ENCODE data around the gene WFDC1. TPM values are rescaled to one million over a fixed set of nuclear protein-coding genes. Genes with fewer than 3 reads are reported as not detected.
"Not testable (repeated sequence)": the region's sequence is repeated elsewhere in the genome, so short reads cannot be mapped to it uniquely, and the experiment has no call there.

Gene WFDC1
- total RNA-seq, 1 experiment from 2014 or later: 0.40 TPM

DNA sequence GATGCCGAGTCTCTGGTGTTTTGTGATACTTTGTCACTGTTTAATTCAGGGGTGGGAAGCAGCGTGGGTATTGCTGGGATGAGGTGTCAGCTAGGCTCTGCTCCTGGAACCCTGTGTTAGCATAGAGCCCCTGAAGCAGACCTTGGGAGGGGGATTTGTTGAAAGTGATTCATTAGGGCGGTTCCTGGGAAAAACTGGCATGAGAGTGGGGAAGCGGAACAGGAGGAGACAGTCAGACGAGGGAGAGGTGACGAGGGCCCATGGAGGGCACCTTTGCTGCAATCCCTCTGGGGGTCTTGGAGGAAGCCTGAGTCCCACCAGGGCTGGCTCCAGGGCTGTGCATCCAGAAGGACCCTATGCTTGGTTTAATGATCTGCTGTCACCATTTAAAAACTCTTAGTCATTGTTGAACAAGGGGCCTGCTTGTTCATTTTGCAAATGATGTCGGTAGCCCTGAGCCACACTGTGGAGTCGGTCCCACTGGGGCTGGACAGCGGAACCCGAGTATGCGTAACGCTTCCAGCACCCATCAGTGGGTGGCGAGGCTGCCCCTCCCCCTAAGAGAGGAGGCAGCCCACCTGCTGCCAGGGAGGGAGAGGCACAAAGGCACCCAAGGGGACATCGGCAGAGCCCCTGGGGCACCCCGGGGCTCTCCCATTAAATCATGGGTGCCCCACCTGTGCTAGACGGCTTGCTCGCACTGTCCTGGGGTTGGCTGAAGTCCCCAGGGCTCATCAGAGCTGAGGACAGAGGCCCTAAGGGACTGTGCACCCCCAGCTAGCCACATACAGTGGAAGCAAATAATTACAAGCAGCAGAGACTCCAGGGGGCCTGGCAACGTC lies 35.4 kb downstream of the WFDC1 start:
- no peak for DNase-seq
- H3K4me3 ChIP-seq: no peak overlapping the region

DNA sequence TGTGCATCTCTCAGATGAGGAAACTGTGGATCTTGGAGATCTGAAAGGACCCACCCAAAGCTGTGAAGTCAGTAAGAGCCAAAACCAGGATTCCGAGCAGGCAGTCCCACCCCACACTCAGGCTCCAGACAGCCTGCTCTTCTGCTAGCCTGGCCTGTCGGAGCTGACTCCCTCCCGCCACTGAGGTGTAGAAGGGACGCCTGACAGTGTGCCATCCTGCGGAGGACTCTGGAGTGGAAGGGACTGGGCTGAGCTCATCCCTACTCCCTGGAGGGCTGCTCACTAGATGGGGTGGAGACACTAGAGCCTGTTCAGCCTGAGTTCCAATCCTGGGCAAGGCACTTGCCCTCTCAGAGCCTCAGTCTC lies 36.0 kb downstream of the WFDC1 start:
- H3K4me3 ChIP-seq: no peak overlapping the region
- no peaks in the 10 kb centered on the region for H3K9me3 ChIP-seq
- H3K27me3 ChIP-seq: no peaks in the 10 kb centered on the region
- no peak for DNase-seq
- H3K36me3 ChIP-seq: no peaks in the 10 kb centered on the region

More for the DNA sequence above, 35.4 kb downstream of the WFDC1 start:
- Histone ChIP-seq H3K9me3 (no peaks in the 10 kb centered on the region), H3K36me3 (no peaks in the 10 kb centered on the region), H3K27me3 (no peaks in the 10 kb centered on the region)

DNA sequence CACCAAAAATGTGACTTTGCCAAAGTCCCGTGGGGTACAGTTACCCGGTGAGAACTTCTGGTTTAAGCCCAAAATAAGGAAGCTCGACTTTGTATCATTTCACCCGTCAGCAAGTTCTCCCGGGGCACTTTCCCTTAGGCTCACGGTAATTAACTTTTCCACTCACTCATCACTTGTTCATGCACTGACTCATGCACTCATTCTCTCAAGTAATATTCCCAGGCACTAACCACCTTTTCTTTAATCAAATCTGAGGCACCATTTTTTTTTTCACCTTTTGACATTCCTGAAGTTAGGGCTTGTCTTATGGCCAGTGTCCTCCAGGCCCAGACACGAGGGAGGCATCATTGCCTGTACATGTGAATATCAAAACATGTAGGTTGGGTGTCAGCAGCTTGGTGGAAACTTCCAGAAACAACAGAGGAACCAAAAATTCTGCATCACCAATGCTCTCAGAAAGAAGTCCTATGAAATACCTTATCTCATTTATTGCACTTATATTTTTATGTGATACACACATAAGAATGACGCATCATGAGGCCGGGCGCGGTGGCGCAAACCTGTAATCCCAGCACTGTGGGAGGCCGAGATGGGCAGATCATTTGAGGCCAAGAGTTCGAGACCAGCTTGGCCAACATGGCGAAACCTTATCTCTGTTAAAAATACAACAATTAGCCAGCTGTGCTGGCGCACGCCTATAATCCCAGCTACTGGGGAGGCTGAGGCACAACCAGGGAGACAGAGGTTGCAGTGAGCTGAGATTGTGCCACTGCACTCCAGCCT lies 37.5 kb downstream of the WFDC1 start:
- Histone ChIP-seq H3K27me3 (no peaks in the 10 kb centered on the region), H3K36me3 (no peaks in the 10 kb centered on the region), H3K4me3 (no peak overlapping the region), H3K9me3 (no peaks in the 10 kb centered on the region)
- DNase-seq: no peak

DNA sequence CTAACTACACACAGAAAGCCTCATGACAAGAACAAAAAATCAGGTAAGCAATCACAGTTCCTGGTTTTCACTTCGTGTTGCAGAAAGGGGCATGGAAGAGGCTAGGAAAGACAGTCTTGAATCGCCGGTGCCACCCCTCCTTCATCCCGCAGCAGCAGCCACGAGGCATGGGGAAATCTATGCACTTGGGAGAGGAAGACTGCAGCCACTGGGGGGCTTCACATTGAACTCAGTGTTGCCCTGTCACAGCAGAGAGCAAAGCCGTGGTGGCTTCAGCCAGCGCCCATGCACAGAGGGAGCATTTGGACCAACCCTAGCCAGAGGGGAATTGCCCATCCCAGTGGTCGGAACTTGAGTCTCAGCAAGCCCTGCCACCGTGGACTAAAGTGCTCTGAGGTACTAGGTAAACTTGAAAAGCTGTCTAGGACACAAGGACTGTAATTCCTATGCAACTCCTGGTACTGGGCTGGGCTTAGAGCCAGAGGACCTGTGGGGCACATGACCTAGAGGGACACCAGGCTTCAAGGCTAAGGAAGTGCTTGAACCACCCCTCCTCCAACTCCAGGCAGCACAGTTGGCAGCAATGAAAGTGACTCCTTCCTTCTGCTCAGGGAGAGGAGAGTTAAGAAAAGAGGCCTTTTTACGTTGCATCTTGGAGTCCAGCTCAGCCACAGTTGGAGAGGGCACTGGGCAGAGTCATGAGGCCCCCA lies 38.5 kb downstream of the WFDC1 start:
- DNase-seq: no peak

DNA sequence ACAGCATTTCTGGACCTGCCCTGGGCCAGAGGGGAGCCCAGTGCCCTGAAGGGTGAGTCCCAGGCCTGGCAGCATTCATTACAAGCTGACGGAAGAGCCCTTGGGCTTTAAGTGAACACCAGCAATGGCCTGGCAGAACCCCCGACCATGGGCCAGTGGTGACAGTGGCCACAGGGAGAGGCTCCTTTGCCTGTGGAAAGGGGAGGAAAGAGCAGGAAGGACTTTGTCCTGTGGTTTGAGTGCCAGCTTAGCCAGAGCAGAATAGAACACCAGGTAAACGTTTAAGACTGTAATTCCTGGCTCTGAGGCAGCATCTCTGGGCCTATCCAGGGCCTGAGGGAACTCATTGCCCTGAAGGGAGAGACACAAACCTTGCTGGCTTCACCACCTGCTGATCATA lies 39.4 kb downstream of the WFDC1 start:
- H3K36me3 ChIP-seq: no peaks in the 10 kb centered on the region
- H3K4me3 ChIP-seq: no peak overlapping the region
- no peaks in the 10 kb centered on the region for H3K27me3 ChIP-seq
- no peaks in the 10 kb centered on the region for H3K9me3 ChIP-seq
- DNase-seq: no peak

More for the DNA sequence above, 38.5 kb downstream of the WFDC1 start:
- Histone ChIP-seq H3K4me3 (no peak overlapping the region), H3K36me3 (no peaks in the 10 kb centered on the region), H3K27me3 (no peaks in the 10 kb centered on the region), H3K9me3 (no peaks in the 10 kb centered on the region)

DNA sequence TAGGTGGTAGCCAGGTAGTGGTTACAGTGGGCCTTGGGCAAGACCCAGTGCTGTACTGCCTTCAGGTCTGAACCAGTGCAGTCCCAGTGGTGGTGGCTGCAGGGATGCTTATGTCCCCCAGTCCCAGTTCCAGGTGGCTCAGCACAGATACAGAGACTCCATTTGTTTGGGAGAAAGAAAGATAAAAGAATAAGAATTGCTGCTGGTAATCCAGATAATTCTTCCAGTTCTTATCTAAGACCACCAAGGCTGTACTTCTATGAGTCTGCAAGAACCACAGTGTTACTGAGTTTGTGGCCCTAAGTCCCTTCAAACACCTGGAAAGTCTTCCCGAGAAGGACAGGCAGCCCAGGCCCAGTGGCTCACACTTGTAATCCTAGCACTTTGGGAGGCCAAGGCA lies 39.8 kb downstream of the WFDC1 start:
- no peak for DNase-seq
- no peak overlapping the region for H3K4me3 ChIP-seq
- H3K27me3 ChIP-seq: no peaks in the 10 kb centered on the region
- no peaks in the 10 kb centered on the region for H3K36me3 ChIP-seq
- H3K9me3 ChIP-seq: no peaks in the 10 kb centered on the region

DNA sequence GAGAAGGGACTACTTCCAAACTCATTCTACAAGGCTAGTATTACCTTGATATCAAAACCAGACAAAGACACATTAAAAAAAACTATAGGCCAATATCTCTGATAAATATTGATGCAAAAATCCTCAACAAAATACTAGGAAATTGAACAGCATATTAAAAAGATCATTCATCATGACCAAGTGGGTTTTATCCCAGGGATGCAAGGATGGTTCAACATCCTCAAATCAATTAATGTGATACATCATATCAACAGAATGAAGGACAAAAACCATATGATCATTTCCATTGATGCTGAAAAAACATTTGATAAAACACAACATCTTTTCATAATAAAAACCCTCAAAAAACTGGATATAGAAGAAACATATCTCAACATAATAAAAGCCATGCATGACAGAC lies 42.6 kb downstream of the WFDC1 start:
- not testable (repeated sequence) for H3K36me3 ChIP-seq, H3K4me3 ChIP-seq, H3K27me3 ChIP-seq, DNase-seq, H3K9me3 ChIP-seq

DNA sequence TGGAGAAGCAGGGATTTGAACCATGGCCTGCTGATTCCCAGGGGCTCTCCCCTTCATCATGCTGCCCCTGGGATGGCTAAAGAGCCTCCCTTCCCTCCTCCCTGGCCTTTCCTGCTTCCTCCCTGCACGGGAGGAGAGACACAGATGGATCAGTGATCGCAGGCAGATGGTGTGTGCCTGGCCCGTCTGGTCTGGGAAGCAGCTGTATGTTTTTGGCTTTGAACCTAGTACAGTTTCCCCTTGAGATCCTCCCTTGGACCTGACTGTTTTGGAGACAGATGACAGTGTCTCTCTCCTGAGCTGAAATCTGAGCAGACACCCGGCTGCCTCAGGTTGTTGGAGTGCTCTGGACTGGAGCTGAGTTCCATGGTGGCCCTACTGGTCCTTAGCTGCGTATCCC lies 44.6 kb downstream of the WFDC1 start:
- no peaks in the 10 kb centered on the region for H3K9me3 ChIP-seq
- DNase-seq: no peak
- H3K36me3 ChIP-seq: no peaks in the 10 kb centered on the region
- H3K27me3 ChIP-seq: no peaks in the 10 kb centered on the region
- no peak overlapping the region for H3K4me3 ChIP-seq

DNA sequence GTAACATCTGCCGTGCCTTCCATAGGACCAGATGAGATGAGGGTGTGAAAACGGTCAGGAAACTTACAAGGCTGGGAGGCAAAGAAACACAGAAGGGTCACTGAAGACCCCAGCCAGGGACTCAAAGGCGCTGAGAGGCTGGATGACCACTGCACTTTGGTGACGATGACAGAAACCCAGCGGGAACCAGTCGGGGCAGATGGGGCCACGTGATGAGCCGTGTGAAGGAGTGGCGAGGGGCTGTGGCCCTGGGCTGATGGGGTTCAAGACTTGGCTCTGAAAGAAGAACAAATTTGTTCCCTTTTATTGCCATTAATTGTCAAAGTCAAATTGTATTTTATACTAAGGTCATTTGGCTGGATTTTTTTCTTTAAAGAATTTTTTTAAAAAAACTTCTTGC lies 45.1 kb downstream of the WFDC1 start:
- H3K4me3 ChIP-seq: no peak overlapping the region
- H3K9me3 ChIP-seq: no peaks in the 10 kb centered on the region
- no peaks in the 10 kb centered on the region for H3K36me3 ChIP-seq
- H3K27me3 ChIP-seq: no peaks in the 10 kb centered on the region
- DNase-seq: no peak

DNA sequence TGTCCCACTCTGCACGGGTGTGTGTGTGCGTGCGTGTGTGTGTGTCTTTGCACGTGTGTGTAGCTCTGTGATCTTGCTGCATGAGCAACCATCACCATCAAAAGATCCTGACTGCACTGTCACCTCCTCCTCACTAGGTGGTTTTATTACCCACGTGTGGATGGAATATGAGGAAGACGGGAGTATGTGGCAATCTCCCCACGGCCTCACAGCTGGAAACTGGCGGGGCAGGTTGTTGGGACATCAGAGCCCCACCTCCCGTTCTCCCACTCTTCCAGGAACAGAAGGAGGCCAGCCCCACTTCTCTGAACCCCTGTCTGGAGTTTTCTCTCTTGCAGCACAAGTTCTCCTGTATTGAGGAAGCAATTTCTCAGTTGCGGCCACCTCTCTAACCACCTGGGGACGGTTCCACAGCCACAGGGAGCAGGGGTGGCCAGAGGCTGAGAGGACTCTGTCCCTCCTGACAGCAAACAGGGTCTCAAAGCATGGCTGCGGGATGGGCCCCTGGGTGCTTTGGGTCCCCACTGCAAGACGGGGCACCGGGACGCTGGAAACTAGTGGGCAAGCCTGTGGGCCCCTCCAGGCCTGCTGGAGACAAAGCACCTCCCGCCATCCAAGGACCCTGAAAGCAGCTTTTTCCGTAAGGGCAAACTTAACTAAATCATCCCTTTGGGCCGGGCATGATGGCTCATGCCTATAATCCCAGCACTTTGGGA lies 45.8 kb downstream of the WFDC1 start:
- no peak overlapping the region for H3K4me3 ChIP-seq
- no peaks in the 10 kb centered on the region for H3K27me3 ChIP-seq
- no peak for DNase-seq
- no peaks in the 10 kb centered on the region for H3K36me3 ChIP-seq
- no peaks in the 10 kb centered on the region for H3K9me3 ChIP-seq

DNA sequence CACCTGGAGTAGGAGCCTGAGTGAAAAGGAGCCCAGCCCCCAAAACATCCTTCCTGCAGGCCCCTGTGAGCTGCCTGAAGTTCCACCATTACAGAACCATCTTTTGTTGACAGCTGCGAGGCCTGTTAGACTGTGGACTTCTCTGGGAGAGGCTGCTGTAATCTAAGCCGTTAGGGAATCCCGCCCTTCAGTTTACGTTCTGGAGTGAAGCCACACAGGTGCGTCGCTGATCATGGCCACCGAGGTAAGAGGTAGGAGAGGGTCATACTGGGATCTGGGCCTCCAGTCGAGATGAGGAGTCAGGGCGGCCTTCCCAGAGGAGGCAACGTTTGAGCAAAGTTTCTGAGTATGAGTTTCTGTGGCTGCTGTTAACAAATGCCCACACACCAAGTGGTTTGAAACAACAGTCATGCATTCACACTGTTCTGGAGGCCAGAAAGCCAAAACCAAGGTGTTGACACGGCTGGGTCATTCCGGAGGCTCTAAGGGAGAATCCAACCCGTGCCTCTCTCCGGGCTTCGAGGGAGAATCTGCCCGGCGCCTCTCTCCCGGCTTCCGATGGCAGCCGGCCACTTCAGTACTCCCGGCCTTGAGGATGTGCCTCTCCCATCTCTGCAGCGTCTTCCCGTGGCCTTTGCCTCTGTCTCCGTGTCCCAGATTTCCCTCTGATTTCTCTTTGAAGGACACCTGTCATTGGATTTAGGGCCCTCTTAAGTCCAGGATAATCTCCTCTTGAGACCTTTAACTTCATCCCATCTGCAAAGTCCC lies 47.0 kb downstream of the WFDC1 start:
- Histone ChIP-seq H3K36me3 (no peaks in the 10 kb centered on the region), H3K4me3 (no peak overlapping the region), H3K27me3 (no peaks in the 10 kb centered on the region), H3K9me3 (no peaks in the 10 kb centered on the region)
- no peak for DNase-seq

DNA sequence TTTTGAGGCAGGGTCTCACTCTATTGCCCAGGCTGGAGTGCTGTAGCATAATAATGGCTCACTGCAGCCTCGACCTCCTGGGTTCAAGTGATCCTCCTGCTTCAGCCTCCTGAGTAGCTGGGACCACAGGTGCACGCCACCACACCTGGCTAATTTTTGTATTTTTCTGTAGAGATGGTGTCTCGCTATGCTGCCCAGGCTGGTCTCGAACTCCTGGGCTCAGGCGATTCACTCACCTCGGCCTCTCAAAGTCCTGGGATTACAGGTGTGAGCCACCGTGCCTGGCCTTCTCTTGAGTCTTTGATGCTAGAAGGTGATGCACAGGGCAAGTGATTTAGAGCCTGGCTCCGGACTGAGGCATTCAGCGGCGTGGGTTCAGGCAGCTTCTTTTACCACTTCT lies 49.1 kb downstream of the WFDC1 start:
- H3K27me3 ChIP-seq, H3K4me3 ChIP-seq, H3K9me3 ChIP-seq, DNase-seq, H3K36me3 ChIP-seq: not testable (repeated sequence)

DNA sequence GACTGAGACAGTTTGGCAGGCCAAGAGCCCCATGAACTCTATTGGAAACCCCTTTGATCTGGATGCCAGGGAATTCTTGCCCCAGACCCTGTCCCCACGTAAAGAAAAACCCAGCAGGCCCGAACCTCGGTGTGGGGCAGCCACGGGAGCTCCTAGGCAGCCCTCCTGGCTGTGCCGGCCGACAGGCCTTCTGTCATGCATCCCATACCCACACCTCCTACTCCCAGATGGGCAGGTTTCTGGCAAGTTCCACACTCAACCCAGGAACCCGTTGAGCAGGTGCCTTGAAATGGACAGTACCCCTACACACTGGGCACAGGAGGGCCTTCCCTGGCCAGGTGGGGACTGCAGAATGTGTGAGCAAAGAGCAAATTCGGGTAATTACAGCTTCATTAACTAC lies 50.1 kb downstream of the WFDC1 start:
- no peaks in the 10 kb centered on the region for H3K27me3 ChIP-seq
- no peak overlapping the region for H3K4me3 ChIP-seq
- H3K9me3 ChIP-seq: no peaks in the 10 kb centered on the region
- no peaks in the 10 kb centered on the region for H3K36me3 ChIP-seq
- DNase-seq: no peak

DNA sequence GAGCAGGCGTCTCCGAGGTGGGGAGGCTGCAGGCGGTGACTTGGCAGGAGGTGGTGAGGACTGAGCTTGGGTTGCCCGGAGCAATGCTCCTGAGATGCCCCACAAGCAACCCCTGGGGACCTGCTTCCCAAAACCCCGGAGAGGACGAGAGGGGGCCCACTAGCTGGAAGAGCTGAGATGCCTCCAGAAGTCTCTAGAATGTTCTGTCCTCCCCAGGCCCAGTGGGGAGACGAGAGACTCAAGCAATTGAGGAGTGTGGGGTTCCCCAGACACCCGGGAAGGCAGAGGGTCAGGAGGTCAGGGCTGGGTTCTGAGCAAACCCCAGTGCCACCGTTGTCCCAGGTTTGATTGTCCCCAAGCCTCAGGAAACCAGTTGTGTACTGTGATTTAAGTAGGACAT lies 52.5 kb downstream of the WFDC1 start:
- H3K9me3 ChIP-seq: no peaks in the 10 kb centered on the region
- no peaks in the 10 kb centered on the region for H3K27me3 ChIP-seq
- H3K4me3 ChIP-seq: no peak overlapping the region
- no peaks in the 10 kb centered on the region for H3K36me3 ChIP-seq
- no peak for DNase-seq

DNA sequence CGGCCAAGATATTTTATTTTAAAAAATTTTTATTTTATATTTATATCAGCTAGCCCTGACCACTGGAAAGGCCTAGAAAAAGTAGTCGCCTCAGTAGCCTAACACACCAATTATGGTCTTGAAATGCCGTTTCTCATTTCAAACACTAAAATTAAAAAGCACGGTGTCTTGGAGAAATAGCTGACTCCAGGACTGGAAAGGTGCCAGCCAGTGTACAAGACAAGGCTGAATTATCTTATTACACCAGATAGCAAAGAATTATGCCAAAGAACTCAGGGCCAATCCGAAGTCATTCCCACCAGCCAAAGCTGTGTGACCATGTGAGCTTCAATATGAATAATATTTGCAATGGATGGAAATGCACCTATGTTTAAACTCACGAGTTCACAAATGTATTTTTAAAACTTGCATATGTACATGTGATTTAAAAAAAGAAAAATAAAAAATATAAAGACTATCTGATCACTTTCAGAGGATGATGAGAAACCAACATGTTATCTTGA lies 53.8 kb downstream of the WFDC1 start:
- DNase-seq: no peak
- H3K27me3 ChIP-seq: no peaks in the 10 kb centered on the region
- H3K9me3 ChIP-seq: no peaks in the 10 kb centered on the region
- H3K4me3 ChIP-seq: no peak overlapping the region
- no peaks in the 10 kb centered on the region for H3K36me3 ChIP-seq
